DOHH2 (cell line): ENCODE data around the gene GABRB2.

Source experiments
- H3F3A ChIP-seq: fragments of 200-600 bp; sonication (generic), shearing (Covaris generic); 2 replicates; pipeline ENCODE4 v1.6.0; 2016; ENCODE audit warnings: antibody characterized with exemption, mild to moderate bottlenecking; ENCODE audit not compliant: control insufficient read depth, insufficient read depth
- H3K27ac ChIP-seq: fragments of 200-600 bp; sonication (generic); 2 replicates; pipeline ENCODE4 v1.5.1; 2014; ENCODE audit warnings: low read depth, mild to moderate bottlenecking, low read length, moderate library complexity
- H3K27me3 ChIP-seq: fragments of 200-600 bp; sonication (generic); 2 replicates; pipeline ENCODE4 v1.6.1; 2014; ENCODE audit warnings: mild to moderate bottlenecking, low read length, mixed read lengths; ENCODE audit not compliant: control insufficient read depth
- H3K36me3 ChIP-seq: fragments of 200-600 bp; sonication (generic); 2 replicates; pipeline ENCODE4 v1.6.1; 2014; ENCODE audit warnings: mild to moderate bottlenecking, low read length, moderate library complexity, mixed read lengths; ENCODE audit not compliant: control insufficient read depth
- H3K4me1 ChIP-seq: fragments of 200-600 bp; sonication (generic); 2 replicates; pipeline ENCODE4 v1.6.1; 2014; ENCODE audit warnings: mild to moderate bottlenecking, low read length, mixed read lengths; ENCODE audit not compliant: control insufficient read depth
- H3K4me2 ChIP-seq: fragments of 200-600 bp; sonication (generic); 2 replicates; pipeline ENCODE4 v1.6.0; 2014; ENCODE audit warnings: mild to moderate bottlenecking, low read length, moderate library complexity
- H3K4me3 ChIP-seq: fragments of 200-600 bp; sonication (generic); 2 replicates; pipeline ENCODE4 v1.5.1; 2014; ENCODE audit warnings: mild to moderate bottlenecking, low read length, mixed read lengths
- H3K79me2 ChIP-seq: fragments of 200-600 bp; sonication (generic); 2 replicates; pipeline ENCODE4 v1.6.1; 2014; ENCODE audit warnings: mild to moderate bottlenecking, low read length, mixed read lengths; ENCODE audit not compliant: control insufficient read depth
- H3K9me2 ChIP-seq: fragments of 200-600 bp; sonication (generic); replicated peaks from 2 replicates; pipeline ENCODE4 v1.6.1; 2014; ENCODE audit warnings: mild to moderate bottlenecking, low read length, mixed read lengths; ENCODE audit not compliant: control insufficient read depth
- H3K9me3 ChIP-seq: fragments of 200-600 bp; sonication (generic); 2 replicates; pipeline ENCODE4 v1.6.1; 2014; ENCODE audit warnings: antibody characterized with exemption, low read length, mixed read lengths; ENCODE audit not compliant: control insufficient read depth, insufficient read depth
- H4K20me1 ChIP-seq: fragments of 200-600 bp; sonication (generic); 2 replicates; pipeline ENCODE4 v1.6.0; 2014; ENCODE audit warnings: low read depth, mild to moderate bottlenecking, antibody characterized with exemption, low read length, moderate library complexity; ENCODE audit not compliant: control insufficient read depth, insufficient read depth
- EZH2phosphoT487 ChIP-seq: fragments of 200-600 bp; sonication (generic); IDR thresholded peaks from 2 replicates; pipeline ENCODE4 v1.6.1; 2017; ENCODE audit warnings: borderline replicate concordance, mild to moderate bottlenecking, antibody characterized with exemption, low read length, moderate library complexity, mixed read lengths
- TF ChIP-seq, protein P1 (sequence below): fragments of 200-600 bp; sonication (generic); IDR thresholded peaks from one replicate; pipeline ENCODE4 v1.5.1; 2014; ENCODE audit warnings: antibody characterized with exemption, mild to moderate bottlenecking, low read depth, low read length; ENCODE audit not compliant: poor library complexity, severe bottlenecking

GABRB2 gene

DNA sequence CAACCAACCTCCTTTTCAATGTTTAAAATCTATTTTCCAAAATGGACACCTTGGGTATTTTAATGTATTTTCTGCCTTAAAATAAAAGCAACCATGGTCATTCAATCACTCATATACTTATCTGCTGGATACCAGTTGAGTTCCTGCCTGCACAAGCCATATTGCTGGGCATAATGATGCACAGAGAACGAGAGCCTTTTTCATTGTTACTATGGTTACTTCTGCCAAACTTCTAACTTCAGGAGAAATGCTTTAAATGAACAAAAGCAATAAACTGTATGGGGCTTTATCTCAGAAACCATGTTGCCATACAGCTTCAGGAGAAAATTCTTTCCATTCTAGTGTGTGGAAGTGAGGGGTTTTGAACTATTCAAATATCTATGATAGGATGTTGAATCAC is 269.5 kb downstream of the GABRB2 start:
- no peak for TF ChIP-seq EZH2phosphoT487
- TF ChIP-seq, protein P1, sequence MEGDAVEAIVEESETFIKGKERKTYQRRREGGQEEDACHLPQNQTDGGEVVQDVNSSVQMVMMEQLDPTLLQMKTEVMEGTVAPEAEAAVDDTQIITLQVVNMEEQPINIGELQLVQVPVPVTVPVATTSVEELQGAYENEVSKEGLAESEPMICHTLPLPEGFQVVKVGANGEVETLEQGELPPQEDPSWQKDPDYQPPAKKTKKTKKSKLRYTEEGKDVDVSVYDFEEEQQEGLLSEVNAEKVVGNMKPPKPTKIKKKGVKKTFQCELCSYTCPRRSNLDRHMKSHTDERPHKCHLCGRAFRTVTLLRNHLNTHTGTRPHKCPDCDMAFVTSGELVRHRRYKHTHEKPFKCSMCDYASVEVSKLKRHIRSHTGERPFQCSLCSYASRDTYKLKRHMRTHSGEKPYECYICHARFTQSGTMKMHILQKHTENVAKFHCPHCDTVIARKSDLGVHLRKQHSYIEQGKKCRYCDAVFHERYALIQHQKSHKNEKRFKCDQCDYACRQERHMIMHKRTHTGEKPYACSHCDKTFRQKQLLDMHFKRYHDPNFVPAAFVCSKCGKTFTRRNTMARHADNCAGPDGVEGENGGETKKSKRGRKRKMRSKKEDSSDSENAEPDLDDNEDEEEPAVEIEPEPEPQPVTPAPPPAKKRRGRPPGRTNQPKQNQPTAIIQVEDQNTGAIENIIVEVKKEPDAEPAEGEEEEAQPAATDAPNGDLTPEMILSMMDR = no peak
- H3K27ac ChIP-seq = no peak overlapping the region
- H3K9me3 ChIP-seq = no peaks in the 10 kb centered on the region
- H3F3A ChIP-seq = no peaks in the 10 kb centered on the region
- H3K36me3 ChIP-seq = no peaks in the 10 kb centered on the region
- no peaks in the 10 kb centered on the region for H3K9me2 ChIP-seq
- H3K79me2 ChIP-seq = no peaks in the 10 kb centered on the region
- H3K4me2 ChIP-seq = no peak overlapping the region
- no peaks in the 10 kb centered on the region for H3K27me3 ChIP-seq
- no peaks in the 10 kb centered on the region for H4K20me1 ChIP-seq
- no peak overlapping the region for H3K4me3 ChIP-seq
- H3K4me1 ChIP-seq = no peaks in the 10 kb centered on the region

DNA sequence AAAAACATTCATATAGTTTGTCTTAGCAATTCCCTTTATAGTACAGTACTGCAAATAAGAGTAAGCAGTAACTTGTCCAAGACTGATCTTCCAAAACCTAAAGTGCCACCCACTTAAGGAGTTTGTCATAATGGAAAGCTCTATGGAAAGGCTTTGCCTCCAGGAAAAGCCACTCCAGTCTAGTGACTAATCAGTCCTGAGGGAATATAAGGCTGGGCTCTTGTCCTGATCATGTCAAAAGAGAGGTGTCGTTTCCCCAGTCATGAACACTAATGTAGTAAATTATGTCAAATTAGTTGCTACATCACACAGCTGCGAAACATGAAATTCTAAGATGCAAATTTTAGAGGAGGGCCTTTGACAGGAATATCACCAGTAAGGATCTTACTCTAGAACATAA is 271.6 kb downstream of the GABRB2 start:
- H4K20me1 ChIP-seq = no peaks in the 10 kb centered on the region
- H3F3A ChIP-seq = no peaks in the 10 kb centered on the region
- no peak overlapping the region for H3K4me3 ChIP-seq
- H3K79me2 ChIP-seq = no peaks in the 10 kb centered on the region
- TF ChIP-seq EZH2phosphoT487 = no peak
- TF ChIP-seq, protein P1 = no peak
- H3K4me1 ChIP-seq = no peaks in the 10 kb centered on the region
- H3K9me2 ChIP-seq = no peaks in the 10 kb centered on the region
- H3K9me3 ChIP-seq = no peaks in the 10 kb centered on the region
- H3K36me3 ChIP-seq = no peaks in the 10 kb centered on the region
- no peaks in the 10 kb centered on the region for H3K27me3 ChIP-seq
- H3K27ac ChIP-seq = no peak overlapping the region
- H3K4me2 ChIP-seq = no peak overlapping the region

DNA sequence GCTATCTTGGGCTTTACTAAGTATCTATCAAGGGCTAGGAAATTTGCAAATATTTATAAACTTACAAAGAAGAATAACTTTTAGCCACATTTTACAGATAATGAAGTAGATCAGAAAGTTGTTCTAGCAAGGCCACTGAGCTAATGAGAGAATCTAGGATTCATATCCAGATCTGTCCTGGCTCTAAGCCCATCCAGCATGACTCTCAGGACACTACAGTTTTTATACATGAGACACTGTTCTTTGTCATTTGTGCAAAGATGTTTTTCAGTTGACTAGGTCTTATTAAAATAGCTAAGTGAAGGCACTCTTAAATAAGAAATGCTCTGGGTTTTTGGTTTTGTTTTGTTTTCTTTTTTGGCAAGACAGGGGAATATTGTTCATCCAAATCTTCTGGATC is 273.1 kb downstream of the GABRB2 start:
- no peaks in the 10 kb centered on the region for H3F3A ChIP-seq
- no peak overlapping the region for H3K4me3 ChIP-seq
- no peak overlapping the region for H3K27ac ChIP-seq
- no peaks in the 10 kb centered on the region for H3K9me3 ChIP-seq
- no peaks in the 10 kb centered on the region for H4K20me1 ChIP-seq
- H3K4me2 ChIP-seq = no peak overlapping the region
- no peak for TF ChIP-seq EZH2phosphoT487
- TF ChIP-seq, protein P1 = no peak
- H3K79me2 ChIP-seq = no peaks in the 10 kb centered on the region
- no peaks in the 10 kb centered on the region for H3K4me1 ChIP-seq
- no peaks in the 10 kb centered on the region for H3K27me3 ChIP-seq
- no peaks in the 10 kb centered on the region for H3K36me3 ChIP-seq
- no peaks in the 10 kb centered on the region for H3K9me2 ChIP-seq

DNA sequence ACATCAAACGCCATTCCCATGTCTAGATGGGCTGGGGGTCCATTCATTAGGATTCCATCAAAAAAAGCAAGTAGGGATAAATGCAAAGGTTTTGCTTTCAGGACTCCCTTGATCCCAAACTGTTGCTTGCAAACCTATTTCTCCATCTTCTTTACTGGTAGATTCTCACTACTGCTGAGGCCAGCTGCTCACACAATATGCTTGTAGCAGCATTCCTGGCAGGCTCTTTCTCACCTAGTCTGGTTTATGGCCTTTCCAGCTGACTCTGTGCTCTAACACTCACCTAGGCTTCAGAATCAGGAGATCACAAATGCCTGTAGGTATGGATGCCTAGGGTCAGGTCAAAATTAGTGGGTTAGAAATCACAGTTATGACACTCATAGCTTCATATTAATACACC is 274.7 kb downstream of the GABRB2 start:
- H3F3A ChIP-seq = no peaks in the 10 kb centered on the region
- H3K27me3 ChIP-seq = no peaks in the 10 kb centered on the region
- no peak for TF ChIP-seq EZH2phosphoT487
- no peak overlapping the region for H3K4me3 ChIP-seq
- no peak overlapping the region for H3K4me2 ChIP-seq
- no peaks in the 10 kb centered on the region for H3K79me2 ChIP-seq
- H4K20me1 ChIP-seq = no peaks in the 10 kb centered on the region
- no peaks in the 10 kb centered on the region for H3K36me3 ChIP-seq
- no peak overlapping the region for H3K27ac ChIP-seq
- H3K9me3 ChIP-seq = no peaks in the 10 kb centered on the region
- H3K4me1 ChIP-seq = no peaks in the 10 kb centered on the region
- no peaks in the 10 kb centered on the region for H3K9me2 ChIP-seq
